Fibroblast of peridontal ligament (primary cell): ENCODE measurements around the gene KAT2B.

Source experiments
- DNase-seq: peaks from one replicate; pipeline ENCODE4 v3.0.0-alpha.2; 2010; ENCODE audit errors: extremely low read depth

KAT2B gene

GRCh38 chr3:20142517-20142916, 102.3 kb downstream of the KAT2B start:
- DNase-seq = no peak

GRCh38 chr3:20143519-20143918, 103.3 kb downstream of the KAT2B start:
- no peak for DNase-seq

- DNase-seq = no peak
Observed at GRCh38 chr3:20145874-20146273, 105.6 kb downstream of the KAT2B start.

- no peak for DNase-seq
Observed at GRCh38 chr3:20146301-20146700, 106.1 kb downstream of the KAT2B start.

- no peak for DNase-seq
Observed at GRCh38 chr3:20147361-20147760, 107.1 kb downstream of the KAT2B start.

GRCh38 chr3:20148466-20148865, 108.2 kb downstream of the KAT2B start:
- no peak for DNase-seq

GRCh38 chr3:20154078-20154477, 113.8 kb downstream of the KAT2B start:
- no peak for DNase-seq

GRCh38 chr3:20154928-20155327, 114.7 kb downstream of the KAT2B start:
- no peak for DNase-seq

- DNase-seq = no peak
Observed at GRCh38 chr3:20160230-20160629, 120.0 kb downstream of the KAT2B start.

GRCh38 chr3:20161714-20162113, 121.5 kb downstream of the KAT2B start:
- no peak for DNase-seq

- no peak for DNase-seq
Observed at GRCh38 chr3:20173844-20174410, 133.7 kb downstream of the KAT2B start.

GRCh38 chr3:20181276-20181675, 141.0 kb downstream of the KAT2B start:
- no peak for DNase-seq

GRCh38 chr3:20182206-20182605, 142.0 kb downstream of the KAT2B start:
- DNase-seq = no peak

GRCh38 chr3:20185331-20185678, 145.1 kb downstream of the KAT2B start:
- no peak for DNase-seq

GRCh38 chr3:20185679-20186599, 145.7 kb downstream of the KAT2B start, which contains the start of gene SGO1:
SGO1 (minus strand) TSS chr3:20186206; CDS start chr3:20184027, 2,179 bp downstream.
- DNase-seq = peak; percentile 95

GRCh38 chr3:20186600-20187004, 146.4 kb downstream of the KAT2B start:
- DNase-seq = no peak

- no peak for DNase-seq
Observed at GRCh38 chr3:20190991-20191390, 150.7 kb downstream of the KAT2B start.

GRCh38 chr3:20194793-20195460, 154.7 kb downstream of the KAT2B start:
- DNase-seq = no peak

GRCh38 chr3:20197775-20198174, 157.5 kb downstream of the KAT2B start:
- DNase-seq = no peak

GRCh38 chr3:20201143-20201542, 160.9 kb downstream of the KAT2B start:
- no peak for DNase-seq
